ENCODE results near the gene CHRNB2.

The CHRNB2 gene

DNA sequence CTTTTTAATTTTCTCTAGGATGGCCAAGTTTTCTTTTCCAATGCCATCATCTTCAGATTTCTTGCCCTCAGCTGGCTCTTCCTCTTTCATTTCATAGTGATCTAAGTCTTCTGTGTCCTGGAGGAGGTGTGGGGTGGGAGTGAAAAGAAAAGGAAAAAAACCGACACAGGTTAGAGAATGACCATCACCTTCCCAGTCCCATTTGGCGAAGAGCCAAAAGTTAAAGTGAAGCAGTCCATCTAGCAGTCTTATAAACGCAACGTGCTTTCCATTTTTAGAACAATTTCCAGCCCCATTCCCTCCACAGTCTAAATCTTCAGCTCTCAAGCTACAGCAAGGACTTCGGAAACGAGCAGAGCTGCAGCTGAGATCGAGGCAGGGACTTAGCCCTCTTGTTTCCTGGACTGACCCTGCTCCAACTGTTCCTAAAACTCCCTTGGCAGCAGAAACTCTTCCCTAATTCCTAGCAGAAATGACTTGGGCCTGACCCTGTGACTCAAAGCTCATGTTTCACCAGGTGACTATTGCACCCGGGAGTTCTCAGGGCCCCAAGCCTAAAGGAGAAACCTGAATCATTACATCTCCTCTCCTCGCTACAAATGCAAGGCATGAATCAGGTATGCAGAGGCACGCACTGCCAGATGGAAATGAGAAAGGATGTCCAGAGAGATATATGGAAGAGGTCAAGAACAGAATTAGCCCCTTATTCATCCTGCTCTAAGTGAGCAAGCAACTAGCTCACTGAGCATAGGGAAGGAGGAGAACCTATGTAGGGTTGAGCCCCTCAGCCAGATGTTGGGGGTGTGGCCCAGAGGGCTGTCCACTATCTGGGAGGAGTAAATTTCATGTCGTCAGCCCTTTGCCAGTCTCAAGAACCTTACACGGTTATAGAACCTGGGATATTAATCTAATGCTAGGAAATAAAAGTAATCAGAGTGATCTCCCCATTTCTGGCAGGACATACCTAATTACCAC lies 14.2 kb upstream of the CHRNB2 start:
- no peak for DNase-seq (ENCODE audit: low spot score)

- DNase-seq (ENCODE audit: low spot score): no peak
Measured at GRCh38 chr1:154556422-154556821, 11.2 kb upstream of the CHRNB2 start.

DNA sequence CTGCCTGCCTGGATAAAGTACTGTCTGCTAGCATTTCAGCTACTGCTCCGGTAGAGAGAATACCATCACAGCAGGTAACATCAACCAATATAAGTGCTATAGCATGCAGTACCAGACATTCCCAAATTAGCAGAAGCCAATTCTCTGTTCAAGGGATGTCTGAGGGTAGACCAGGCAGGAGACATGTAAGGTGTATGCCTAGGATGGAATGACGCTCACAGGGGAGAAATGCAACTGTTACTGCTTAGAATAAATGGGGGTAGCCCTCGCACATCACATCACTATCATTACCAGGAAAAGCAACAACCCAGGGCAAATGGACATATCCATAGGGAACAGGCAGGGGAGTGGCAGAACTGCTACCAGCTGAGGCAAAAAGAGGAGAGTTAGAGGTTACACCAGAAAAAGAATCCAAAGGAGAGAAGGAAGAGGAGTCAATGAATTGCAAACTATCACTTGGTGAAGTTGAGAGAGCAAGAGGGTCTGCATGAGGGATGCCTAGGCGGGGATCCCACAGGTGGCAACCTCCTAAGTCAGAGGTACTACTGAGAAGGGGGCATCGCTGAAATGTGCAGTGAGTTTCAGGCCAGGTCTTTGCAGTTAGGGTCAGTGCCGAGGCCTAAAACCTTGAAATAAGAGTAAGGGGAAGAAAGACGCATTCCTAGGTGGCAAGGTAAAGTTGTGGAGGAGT lies 10.2 kb upstream of the CHRNB2 start:
- DNase-seq (ENCODE audit: low spot score): no peak

- no peak for DNase-seq (ENCODE audit: low spot score)
Measured at GRCh38 chr1:154557939-154558719, 9.4 kb upstream of the CHRNB2 start, which contains the start of gene UBE2Q1. TSS of gene UBE2Q1 (minus strand) at chr1:154558662. CDS start at chr1:154558553, 109 bp downstream.

GRCh38 chr1:154558720-154559465 lies 8.7 kb upstream of the CHRNB2 start:
- DNase-seq (ENCODE audit: low spot score): peak; percentile 98

GRCh38 chr1:154559466-154560044 lies 8.0 kb upstream of the CHRNB2 start:
- peak; percentile 86 for DNase-seq (ENCODE audit: low spot score)

- no peak for DNase-seq (ENCODE audit: low spot score)
Measured at GRCh38 chr1:154565876-154566275, 1.7 kb upstream of the CHRNB2 start.

DNA sequence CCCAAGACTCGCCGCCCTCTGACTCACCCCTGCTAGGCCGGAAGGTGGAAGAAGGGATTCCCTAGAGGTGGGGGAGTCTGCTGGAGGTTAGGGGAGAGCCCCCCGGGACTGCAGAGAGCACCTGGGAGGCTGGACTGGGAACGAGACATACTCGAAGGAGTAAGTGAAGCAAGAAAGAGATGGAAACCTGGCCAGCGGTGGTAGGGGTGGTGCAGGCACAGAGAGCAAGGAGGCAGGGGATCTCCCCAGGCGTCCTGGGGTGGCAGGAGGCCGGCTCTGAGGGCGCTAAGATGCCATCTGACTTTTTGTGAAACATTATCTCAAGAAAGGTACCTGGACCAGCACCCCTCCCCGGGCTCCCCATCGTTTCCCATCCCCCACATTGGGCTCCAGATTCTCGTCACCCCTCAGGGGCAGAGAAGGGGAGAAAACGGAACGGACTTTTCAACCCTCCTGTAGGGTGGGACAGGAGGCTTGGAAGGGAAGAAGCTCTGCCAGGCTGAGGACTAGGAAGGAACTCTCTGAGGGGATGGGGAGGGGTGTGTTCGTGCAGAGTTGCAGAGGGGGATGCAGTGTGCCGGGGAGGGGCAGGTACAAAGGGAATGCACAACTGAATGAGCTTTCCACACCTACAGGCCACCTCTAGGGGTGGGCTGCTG lies 708 bp downstream of the CHRNB2 start:
- no peak for DNase-seq (ENCODE audit: low spot score)

- DNase-seq (ENCODE audit: low spot score): no peak
Measured at GRCh38 chr1:154571244-154571963, 3.8 kb downstream of the CHRNB2 start.

GRCh38 chr1:154571964-154572288 lies 4.3 kb downstream of the CHRNB2 start:
- DNase-seq (ENCODE audit: low spot score): no peak

DNA sequence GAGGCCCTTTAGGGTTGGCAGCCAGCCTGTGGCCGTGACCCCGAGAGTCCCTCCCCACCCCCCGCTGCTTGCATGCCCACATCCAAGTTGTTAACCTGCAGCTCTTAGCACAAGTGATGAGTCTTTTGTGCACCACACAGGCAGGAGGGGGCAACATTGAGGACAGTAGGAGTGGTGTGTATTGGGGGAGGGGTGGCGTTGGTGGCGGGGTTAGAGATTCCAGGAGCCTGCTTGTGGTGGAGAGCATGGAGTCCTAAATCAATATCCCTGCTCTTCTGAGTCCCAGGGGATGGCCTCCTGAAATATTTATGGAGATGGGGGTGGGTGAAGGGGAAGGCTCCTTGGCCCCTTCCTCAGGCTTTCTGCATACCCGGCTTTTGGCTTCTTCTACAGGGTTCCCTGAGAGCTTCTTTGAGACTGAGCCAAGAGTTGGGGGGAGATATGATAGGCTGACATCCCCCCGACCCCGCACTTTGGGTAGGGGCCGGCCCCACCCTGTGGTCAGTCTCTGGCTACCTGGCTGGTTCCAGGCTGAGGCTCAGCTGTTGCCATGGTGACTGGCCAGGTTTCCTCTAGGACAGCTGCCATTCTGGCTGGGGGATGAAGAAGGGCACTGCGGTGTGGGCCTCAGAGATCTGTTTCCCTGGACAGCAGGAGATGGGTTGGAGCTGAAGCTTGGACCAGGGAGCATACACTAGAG lies 5.0 kb downstream of the CHRNB2 start:
- DNase-seq (ENCODE audit: low spot score): no peak

GRCh38 chr1:154573168-154573510 lies 5.6 kb downstream of the CHRNB2 start:
- no peak for DNase-seq (ENCODE audit: low spot score)

DNA sequence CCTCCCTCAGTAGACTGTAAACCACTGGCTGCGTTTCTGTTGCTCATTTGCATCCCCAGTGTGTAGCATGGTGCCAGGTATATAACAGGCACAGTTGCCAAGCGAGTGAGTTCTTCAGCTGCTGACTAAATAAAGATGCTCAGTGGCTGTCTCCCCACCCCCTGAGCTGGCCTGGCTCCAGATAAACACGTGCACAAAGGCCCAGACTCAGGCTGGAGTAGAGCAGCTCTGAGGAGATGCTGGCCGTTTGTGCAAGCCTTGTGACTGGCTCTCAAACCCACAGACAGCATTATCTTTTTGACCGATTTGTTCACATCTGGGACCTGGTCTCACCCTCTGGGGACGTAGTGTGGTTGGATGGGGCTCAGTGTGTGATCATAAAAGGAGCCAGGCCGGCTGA lies 7.1 kb downstream of the CHRNB2 start:
- DNase-seq (ENCODE audit: low spot score): no peak

DNA sequence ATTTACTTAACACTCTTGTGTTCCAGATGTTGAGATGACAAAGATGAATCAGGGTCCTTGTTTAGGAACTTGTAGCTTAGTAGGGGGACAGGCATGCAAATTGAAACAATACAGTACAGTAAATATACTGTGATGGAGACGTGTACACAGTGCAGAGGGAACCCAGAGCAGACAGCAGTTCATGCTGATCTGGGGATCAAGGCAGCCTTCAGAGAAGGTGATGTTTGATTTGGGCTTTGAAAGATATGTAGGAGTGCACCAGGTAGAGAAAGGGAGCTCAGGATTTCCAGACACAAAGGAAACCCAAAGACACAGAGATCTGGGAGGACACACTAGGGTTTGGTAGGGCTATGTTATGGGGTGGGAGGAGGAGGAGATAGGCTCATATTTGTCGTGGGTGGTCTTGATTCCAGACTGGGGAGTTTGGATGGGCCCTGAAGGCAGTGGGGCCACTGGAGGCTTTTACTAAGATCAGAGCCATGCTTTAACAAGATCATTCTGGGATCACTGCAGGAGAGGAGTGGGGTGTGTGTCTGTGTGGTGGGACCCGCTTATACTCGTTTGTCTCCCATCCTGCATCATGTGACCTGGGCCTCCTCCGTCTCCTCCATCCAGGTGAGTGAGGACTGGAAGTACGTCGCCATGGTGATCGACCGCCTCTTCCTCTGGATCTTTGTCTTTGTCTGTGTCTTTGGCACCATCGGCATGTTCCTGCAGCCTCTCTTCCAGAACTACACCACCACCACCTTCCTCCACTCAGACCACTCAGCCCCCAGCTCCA lies 7.8 kb downstream of the CHRNB2 start:
- no peak for DNase-seq (ENCODE audit: low spot score)

DNA sequence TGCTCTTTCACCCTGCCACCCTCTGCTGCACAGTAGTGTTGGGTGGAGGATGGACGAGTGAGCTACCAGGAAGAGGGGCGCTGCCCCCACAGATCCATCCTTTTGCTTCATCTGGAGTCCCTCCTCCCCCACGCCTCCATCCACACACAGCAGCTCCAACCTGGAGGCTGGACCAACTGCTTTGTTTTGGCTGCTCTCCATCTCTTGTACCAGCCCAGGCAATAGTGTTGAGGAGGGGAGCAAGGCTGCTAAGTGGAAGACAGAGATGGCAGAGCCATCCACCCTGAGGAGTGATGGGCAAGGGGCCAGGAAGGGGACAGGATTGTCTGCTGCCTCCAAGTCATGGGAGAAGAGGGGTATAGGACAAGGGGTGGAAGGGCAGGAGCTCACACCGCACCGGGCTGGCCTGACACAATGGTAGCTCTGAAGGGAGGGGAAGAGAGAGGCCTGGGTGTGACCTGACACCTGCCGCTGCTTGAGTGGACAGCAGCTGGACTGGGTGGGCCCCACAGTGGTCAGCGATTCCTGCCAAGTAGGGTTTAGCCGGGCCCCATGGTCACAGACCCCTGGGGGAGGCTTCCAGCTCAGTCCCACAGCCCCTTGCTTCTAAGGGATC lies 8.5 kb downstream of the CHRNB2 start:
- no peak for DNase-seq (ENCODE audit: low spot score)

DNA sequence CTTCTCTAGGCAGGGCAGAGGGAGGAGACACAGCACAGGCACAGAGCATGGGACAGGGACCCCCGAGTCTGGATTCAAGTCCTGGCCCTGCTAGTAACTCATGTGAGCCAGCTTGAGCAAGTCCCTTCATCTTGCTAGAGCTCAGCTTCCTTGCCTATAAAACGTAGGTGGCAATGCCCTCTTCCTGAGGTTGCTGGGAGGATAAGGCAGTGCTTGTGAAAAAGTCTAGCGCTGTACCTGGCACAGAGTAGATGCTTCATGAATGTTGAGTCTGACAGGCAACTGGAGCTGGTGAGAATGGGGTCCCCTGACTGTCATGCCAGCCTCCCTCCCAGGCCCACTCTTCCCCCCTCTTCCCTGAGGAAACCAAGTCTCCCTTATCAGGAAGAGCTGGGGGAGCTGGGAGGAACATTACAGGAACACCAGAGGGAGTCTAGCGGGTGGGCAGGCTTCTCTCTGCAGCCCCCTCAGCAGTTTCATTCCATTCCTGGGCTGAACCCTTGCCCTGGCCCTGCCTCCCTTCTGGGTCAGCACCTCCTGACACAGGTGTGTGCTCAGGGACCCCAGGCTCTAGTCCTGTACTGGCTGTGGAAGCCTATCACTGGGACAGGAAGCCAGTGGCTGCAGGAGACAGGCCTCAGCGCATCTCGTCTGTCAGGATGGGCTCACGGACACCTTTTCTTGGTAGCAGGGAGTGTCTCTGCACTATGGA lies 9.9 kb downstream of the CHRNB2 start:
- no peak for DNase-seq (ENCODE audit: low spot score)

DNA sequence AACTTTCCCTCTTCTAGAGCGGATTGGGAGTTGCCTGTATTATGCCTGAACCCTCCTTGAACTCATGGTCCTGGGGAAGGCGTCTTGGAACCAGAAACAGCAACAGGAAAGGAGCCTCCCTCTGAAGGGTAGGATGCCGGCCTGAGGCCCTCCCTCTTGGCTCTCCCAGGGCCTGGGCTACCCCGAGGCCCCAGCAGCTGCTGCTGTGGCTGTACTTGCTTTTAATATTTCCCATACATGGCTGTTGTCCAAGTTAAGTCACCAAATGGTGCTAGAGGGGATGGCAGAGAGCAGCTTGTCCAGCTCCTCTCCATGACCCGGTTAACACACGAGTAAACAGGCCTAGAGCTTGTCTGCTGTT lies 10.5 kb downstream of the CHRNB2 start:
- no peak for DNase-seq (ENCODE audit: low spot score)

DNA sequence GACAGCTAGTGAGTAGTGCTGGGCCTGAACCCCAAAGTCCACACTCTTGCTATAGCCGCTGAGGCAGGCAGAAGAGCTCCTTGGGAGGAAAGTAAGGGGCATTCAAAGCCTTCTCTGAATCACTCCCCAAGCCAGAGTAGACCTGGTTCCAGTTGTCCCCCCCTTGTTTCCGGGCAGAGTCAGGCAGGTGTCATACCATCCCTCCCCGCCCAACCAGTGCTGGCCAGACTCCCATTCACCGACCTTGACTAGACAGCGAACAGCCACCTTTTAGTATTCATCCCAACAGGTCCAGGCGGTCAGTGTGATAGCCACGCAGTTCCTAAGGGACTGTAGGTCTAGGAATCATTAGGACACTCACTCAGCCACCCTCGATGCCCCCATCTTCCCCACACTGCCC lies 11.8 kb downstream of the CHRNB2 start:
- DNase-seq (ENCODE audit: low spot score): no peak

Measured in HuH-7 (cell line).